Spinal cord (tissue), 10 donors: Measurements from ENCODE around the gene VWCE. TPM values are rescaled to one million over a fixed set of nuclear protein-coding genes. Genes with fewer than 3 reads are reported as not detected.
"Not testable (repeated sequence)": the region's sequence is repeated elsewhere in the genome, so short reads cannot be mapped to it uniquely, and the experiment has no call there.

Source experiments
- DNase-seq, 6 donors: peaks; one replicate each; pipeline versions ENCODE4 v3.0.0 to v3.0.0-alpha.2; 2013 to 2015; ENCODE audit warnings: low spot score in 6 of 6, low read depth in 4 of 6
- H3K27ac ChIP-seq: one replicate; pipeline ENCODE4 v1.5.1; 2013; ENCODE audit warnings: low read depth, low read length, control low read depth
- H3K27me3 ChIP-seq: one replicate; pipeline ENCODE4 v1.6.1; 2013; ENCODE audit warnings: low read length; ENCODE audit not compliant: control insufficient read depth, insufficient read depth
- H3K36me3 ChIP-seq: one replicate; pipeline ENCODE4 v1.6.1; 2013; ENCODE audit warnings: low read length; ENCODE audit not compliant: control insufficient read depth, insufficient read depth
- H3K4me1 ChIP-seq: one replicate; pipeline ENCODE4 v1.6.1; 2013; ENCODE audit warnings: low read length; ENCODE audit not compliant: control insufficient read depth, insufficient read depth
- H3K4me3 ChIP-seq: one replicate; pipeline ENCODE4 v1.5.1; 2013; ENCODE audit warnings: low read depth, low read length, control low read depth
- H3K9me3 ChIP-seq: one replicate; pipeline ENCODE4 v1.6.1; 2013; ENCODE audit warnings: low read length; ENCODE audit not compliant: control insufficient read depth, insufficient read depth
- WGBS: methylation state at CpG from one replicate; pipeline ENCODE4 v1.1.5; 2013; ENCODE audit warnings: missing lambda C conversion rate; ENCODE audit not compliant: insufficient coverage; 5-methylcytosine and 5-hydroxymethylcytosine counted together
- polyA plus RNA-seq, 2 donors: library from polyadenylated mRNA; unstranded; fragments of 120-200 nt; gene quantifications; one replicate each; pipeline ENCODE4 v1.2.1, GENCODE V29; 2013; ENCODE audit not compliant: insufficient read length in 2 of 2
- total RNA-seq, 2 donors: library from RNA; depleted of rRNA in 1 of 2; stranded (reverse); fragments of 120-200 nt in 1 of 2; fragments of >200 nt in 1 of 2; gene quantifications; one replicate each; pipeline versions ENCODE4 v1.2.3 to v1.2.4, GENCODE V29; 2013 to 2014
- donor health status: healthy.

VWCE gene
- total and polyA plus RNA-seq, 4 donors: 1.5 to 10.7 (median 3.8) TPM

DNA sequence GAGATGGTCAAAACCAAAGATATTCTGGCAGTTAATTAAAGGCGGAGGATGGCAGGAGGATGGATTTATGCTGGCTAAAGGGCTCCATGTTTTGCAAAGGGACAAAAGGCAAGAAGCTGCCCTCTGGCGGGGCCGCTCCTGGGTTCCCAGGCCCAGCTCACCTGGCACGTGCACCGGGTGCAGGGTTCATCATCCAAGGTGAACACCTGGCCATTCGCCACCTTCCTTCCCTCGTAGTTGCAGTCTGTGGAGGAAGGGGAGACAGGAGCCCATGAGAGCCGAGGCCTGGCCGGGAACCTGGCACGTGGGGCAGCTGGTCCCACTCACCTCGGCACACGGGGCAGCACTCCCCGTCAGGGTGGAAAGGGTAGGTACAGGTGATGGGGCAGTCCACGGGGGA lies 30.3 kb downstream of the VWCE start:
- no peak overlapping the region for H3K27ac ChIP-seq
- H3K36me3 ChIP-seq: peaks cover 26% of the 10 kb centered on the region
- no peak for DNase-seq
- WGBS: 94% methylated on average over 14 of the region's 14 CpGs
- H3K9me3 ChIP-seq: no peaks in the 10 kb centered on the region
- no peaks in the 10 kb centered on the region for H3K4me1 ChIP-seq
- H3K27me3 ChIP-seq: no peaks in the 10 kb centered on the region
- no peak overlapping the region for H3K4me3 ChIP-seq

DNA sequence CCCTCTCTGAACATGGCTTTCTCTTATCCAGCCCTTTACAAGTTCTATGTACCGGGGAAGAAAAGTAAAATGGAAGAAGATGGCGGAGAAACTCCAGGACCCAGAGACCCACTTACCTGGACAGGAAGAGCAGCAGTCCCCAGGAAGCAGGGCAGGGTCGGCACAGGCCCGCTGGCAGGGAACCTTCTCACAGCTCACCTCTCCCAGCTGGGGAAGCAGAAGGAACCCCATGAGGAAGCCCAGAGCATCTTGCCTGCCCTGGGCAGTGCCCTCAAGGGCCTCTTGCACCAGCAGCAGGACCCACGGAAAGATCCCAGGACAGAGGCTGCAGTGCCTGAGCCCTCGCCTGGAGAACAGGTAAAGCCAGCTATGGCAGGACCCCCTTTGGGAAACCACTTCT lies 30.7 kb downstream of the VWCE start:
- 88% methylated on average over 1 of the region's 6 CpGs for WGBS
- Histone ChIP-seq H3K4me1 (no peaks in the 10 kb centered on the region), H3K27ac (no peak overlapping the region)

GRCh38 chr11:61259363-61259762 lies 35.8 kb downstream of the VWCE start:
- Histone ChIP-seq H3K36me3 (peaks cover 36% of the 10 kb centered on the region), H3K27me3 (no peaks in the 10 kb centered on the region), H3K9me3 (no peaks in the 10 kb centered on the region), H3K4me1 (no peaks in the 10 kb centered on the region), H3K4me3 (no peak overlapping the region), H3K27ac (no peak overlapping the region)
- 100% methylated on average over 4 of the region's 6 CpGs for WGBS
- no peak for DNase-seq

More for the DNA sequence above, 30.7 kb downstream of the VWCE start:
- Histone ChIP-seq H3K36me3 (peaks cover 27% of the 10 kb centered on the region), H3K9me3 (no peaks in the 10 kb centered on the region), H3K27me3 (no peaks in the 10 kb centered on the region), H3K4me3 (no peak overlapping the region)
- DNase-seq: no peak

DNA sequence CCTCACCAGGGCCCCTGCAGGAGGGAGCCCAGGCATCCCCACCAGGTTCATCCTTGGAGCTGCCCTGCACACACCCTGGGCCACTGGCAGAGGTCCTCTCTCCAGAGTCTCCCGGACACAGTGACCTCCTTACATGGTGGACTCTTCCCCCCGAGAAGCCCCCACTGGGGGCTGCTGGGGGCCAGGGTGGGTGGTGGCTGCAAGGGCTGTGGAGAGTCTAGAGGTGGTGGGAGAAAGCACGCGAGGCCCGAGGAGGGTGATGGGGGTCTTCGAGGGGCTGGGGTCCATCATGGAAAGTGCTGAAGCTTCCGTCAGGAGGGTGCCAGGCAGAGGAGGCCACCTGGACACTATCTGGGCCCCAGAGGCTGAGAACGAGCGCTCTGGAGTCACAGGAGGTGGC lies 36.6 kb downstream of the VWCE start:
- 84% methylated on average over 8 of the region's 9 CpGs for WGBS
- DNase-seq: no peak
- H3K36me3 ChIP-seq: peaks cover 31% of the 10 kb centered on the region

DNA sequence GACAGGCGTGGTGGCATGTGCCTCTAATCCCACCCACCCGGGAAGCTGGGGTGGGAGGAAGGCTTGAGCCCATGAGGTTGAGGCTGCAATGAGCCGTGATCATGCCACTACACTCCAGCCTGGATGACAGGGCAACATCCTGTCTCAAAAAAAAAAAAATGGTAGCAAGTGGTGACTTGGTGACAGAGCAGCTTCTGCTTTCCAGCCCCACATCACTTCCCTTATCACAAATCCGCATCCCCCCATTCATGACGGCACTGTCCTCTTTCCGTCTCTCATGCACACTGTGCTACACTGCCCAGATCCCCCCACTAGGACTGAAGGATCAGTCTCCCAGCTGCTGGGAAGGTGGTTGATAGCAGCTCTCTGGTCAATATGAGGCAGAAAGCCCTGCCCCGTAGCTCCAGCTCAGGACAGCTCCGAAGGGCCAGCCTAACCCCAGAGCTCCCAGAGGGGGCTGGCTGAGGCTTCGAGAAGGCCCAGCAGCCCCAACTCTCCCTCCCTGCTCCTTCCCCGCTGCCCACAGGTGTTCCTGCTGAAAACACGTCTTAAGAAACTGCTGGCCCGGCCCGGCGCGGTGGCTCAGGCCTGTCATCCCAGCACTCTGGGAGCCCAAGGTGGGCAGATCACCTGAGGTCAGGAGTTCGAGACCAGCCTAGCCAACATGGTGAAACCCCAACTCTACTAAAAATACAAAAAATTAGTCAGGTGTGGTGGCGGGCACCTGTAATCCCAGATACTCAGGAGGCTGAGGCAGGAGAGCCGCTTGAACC lies 38.2 kb downstream of the VWCE start:
- no peak overlapping the region for H3K4me3 ChIP-seq
- 92% methylated on average over 13 of the region's 18 CpGs for WGBS
- no peaks in the 10 kb centered on the region for H3K9me3 ChIP-seq

More for the DNA sequence above, 36.6 kb downstream of the VWCE start:
- H3K9me3 ChIP-seq: no peaks in the 10 kb centered on the region
- no peaks in the 10 kb centered on the region for H3K4me1 ChIP-seq
- no peak overlapping the region for H3K4me3 ChIP-seq
- no peak overlapping the region for H3K27ac ChIP-seq
- no peaks in the 10 kb centered on the region for H3K27me3 ChIP-seq

GRCh38 chr11:61254403-61255025 lies 40.6 kb downstream of the VWCE start:
- Histone ChIP-seq H3K27me3 (no peaks in the 10 kb centered on the region), H3K4me1 (peaks cover 3% of the 10 kb centered on the region), H3K27ac (no peak overlapping the region), H3K36me3 (peaks cover 29% of the 10 kb centered on the region), H3K4me3 (no peak overlapping the region), H3K9me3 (no peaks in the 10 kb centered on the region)
- DNase-seq: peak in 2 of 6 donors; percentile 16 to 58
- 51% methylated on average over 9 of the region's 12 CpGs for WGBS

More for the DNA sequence above, 38.2 kb downstream of the VWCE start:
- Histone ChIP-seq H3K4me1 (no peaks in the 10 kb centered on the region), H3K27ac (no peak overlapping the region), H3K36me3 (peaks cover 31% of the 10 kb centered on the region), H3K27me3 (no peaks in the 10 kb centered on the region)
- no peak for DNase-seq

DNA sequence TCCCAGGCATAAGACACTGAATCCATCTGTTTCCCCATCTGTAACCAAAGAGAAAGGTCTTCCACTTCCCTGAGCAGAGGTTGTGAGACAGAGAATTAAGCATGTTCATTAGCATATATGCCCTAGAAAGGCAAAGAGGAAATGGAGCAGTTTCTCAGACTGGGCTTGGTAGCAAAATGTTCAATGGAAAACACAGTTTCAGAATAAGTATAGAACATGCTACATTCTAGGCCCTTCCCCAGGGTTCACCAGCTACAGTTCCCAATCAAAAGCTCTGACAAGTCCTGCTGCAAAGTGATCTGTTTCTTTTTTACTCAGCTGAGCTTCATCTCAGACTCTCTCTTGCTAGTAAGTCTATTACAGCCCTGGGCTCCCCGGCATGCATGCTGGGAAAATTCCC lies 42.8 kb downstream of the VWCE start:
- peaks cover 13% of the 10 kb centered on the region for H3K36me3 ChIP-seq
- not testable (repeated sequence) for H3K27ac ChIP-seq, H3K27me3 ChIP-seq, H3K4me1 ChIP-seq, H3K9me3 ChIP-seq, H3K4me3 ChIP-seq, DNase-seq
- 60% methylated on average over 1 of the region's 1 CpG for WGBS

DNA sequence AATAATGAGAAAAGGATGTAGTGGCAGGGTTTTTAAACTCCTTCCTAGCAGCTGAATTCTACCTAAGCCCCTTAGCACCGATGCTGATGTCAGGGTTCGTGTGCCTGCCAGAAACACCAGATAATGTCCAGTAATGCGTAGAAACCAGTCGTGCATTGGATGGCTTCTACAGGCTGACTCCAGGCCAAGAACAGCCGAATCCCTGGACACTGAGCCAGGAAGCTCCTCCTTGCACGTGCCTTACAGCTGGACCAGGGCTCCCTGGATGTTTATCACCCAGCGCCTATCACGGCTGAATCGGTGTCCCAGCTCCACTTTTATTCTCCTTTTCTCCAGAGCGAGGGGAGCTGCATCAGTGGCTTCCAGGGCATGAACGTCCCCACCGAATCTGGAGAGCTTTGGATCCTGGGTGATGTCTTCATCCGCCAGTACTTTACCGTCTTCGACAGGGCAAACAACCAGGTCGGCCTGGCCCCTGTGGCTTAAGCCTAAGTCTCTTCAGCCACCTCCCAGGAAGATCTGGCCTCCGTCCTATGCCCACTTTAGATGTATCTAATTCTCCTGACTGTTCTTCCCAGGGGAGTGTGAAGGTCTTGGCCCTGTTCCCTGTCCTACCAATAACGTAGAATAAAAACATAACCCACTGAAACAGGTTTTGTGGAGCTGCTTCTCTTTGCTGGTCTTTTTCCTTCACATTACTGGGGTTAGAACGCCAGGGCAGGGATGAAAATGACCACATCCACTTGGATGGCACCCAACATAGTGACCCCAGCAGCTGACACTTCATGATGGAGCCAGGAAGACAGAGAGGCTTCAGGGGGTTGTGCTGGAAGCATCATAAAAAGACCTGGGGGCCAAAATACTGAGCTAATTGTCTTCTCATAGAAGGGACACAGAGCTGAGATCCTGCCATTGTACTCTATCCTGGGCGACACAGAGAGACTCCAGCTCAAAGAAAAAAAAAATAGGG lies 44.0 kb downstream of the VWCE start:
- H3K4me3 ChIP-seq, H3K36me3 ChIP-seq, H3K27ac ChIP-seq, H3K9me3 ChIP-seq, H3K27me3 ChIP-seq, H3K4me1 ChIP-seq: not testable (repeated sequence)
- peak in 2 of 6 donors; percentile 19 to 44 for DNase-seq
- WGBS: 64% methylated on average over 12 of the region's 20 CpGs

DNA sequence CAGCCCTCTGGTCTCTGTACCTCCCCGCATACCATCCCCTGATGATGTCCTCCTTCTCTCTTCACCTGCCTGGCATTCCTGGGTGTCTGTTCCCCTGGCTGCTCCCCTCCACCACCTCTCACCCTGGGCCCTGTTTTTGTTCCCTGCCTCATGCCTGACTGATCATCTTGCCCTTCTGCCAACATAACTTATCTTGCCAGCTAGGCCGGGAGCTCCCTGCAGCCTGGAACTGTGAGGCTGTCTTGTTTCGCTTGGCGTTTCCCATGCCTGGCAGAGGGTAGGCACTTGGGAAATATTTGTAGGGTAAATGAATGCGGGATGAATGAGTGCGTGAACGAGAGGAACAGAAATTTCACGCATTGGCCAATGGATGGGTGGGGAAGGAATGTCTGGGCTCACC lies 45.9 kb downstream of the VWCE start:
- H3K27me3 ChIP-seq: not testable (repeated sequence)
- WGBS: 42% methylated on average over 7 of the region's 8 CpGs
- DNase-seq: peak in 2 of 6 donors; percentile 42 to 68

More for the DNA sequence above, 45.9 kb downstream of the VWCE start:
- H3K9me3 ChIP-seq, H3K4me1 ChIP-seq, H3K36me3 ChIP-seq, H3K4me3 ChIP-seq, H3K27ac ChIP-seq: not testable (repeated sequence)
